Left ventricle myocardium inferior (tissue), 1 donor: Measurements from ENCODE around the gene TSPEAR. TPM values are rescaled to one million over a fixed set of nuclear protein-coding genes. Genes with fewer than 3 reads are reported as not detected.

Experiments used
- DNase-seq: peaks from one replicate; pipeline ENCODE4 v3.0.0-alpha.2; 2020
- H3K27ac ChIP-seq: fragments of 200-600 bp; replicated peaks from 2 replicates; pipeline ENCODE4 v1.8.0; 2021
- H3K27me3 ChIP-seq: fragments of 200-600 bp; 2 replicates; pipeline ENCODE4 v1.8.0; 2021; ENCODE audit warnings: low read depth
- H3K36me3 ChIP-seq: fragments of 200-600 bp; 2 replicates; pipeline ENCODE4 v1.8.0; 2021
- H3K4me1 ChIP-seq: fragments of 200-600 bp; 2 replicates; pipeline ENCODE4 v1.8.0; 2021
- H3K4me3 ChIP-seq: fragments of 200-600 bp; 2 replicates; pipeline ENCODE4 v1.8.0; 2021; ENCODE audit warnings: mild to moderate bottlenecking, moderate library complexity
- H3K9me3 ChIP-seq: fragments of 200-600 bp; replicated peaks from 2 replicates; pipeline ENCODE4 v1.8.0; 2021
- CTCF ChIP-seq: fragments of 200-600 bp; IDR thresholded peaks from 2 replicates; pipeline ENCODE4 v1.8.0; 2021; ENCODE audit warnings: antibody characterized with exemption, mild to moderate bottlenecking, borderline replicate concordance
- intact Hi-C: fragments of 100-400 bp; cut with micrococcal nuclease; formaldehyde crosslinking; loops from one replicate; pipeline ENCODE4 v1.11.0; 2022
- long read RNA-seq: library from polyadenylated mRNA; unstranded; transcript quantifications from one replicate; pipeline ENCODE4 v2.0.0, GENCODE V29; 2021
- total RNA-seq: library from RNA; stranded (reverse); fragmentation: NEBNext Ultra II Directional; extraction: Animal tissue kit (Norgen Biotek cat#: 25700); gene quantifications from one replicate; pipeline ENCODE4 v1.2.1, GENCODE V29; 2021
- donor health status: DM: no; HTN: yes; CAD: no; lungs with severe emphysema.

TSPEAR gene
- 3.3 TPM for total RNA-seq
- long read RNA-seq, partial matches to known transcripts: 1 of 5 reads
- long read RNA-seq, other reads (novel, unspliced or antisense): 4 of 5 reads

GRCh38 chr21:44711327-44712202, at the start of gene TSPEAR:
Gene TSPEAR, minus strand, starts transcription at chr21:44711572. Its CDS starts 58 bp downstream, at chr21:44711514.
- H3K9me3 ChIP-seq: no peaks in the 10 kb centered on the region
- no peaks in the 10 kb centered on the region for H3K36me3 ChIP-seq
- H3K4me1 ChIP-seq: peaks cover 58% of the 10 kb centered on the region
- peak within 1 kb of the TSS; percentile 53 for H3K4me3 ChIP-seq
- intact Hi-C loops: no loop called here
- peak within 1 kb of the TSS; percentile 58 for H3K27ac ChIP-seq
- H3K27me3 ChIP-seq: peaks cover 82% of the 10 kb centered on the region
- no peak for TF ChIP-seq CTCF
- no peak for DNase-seq

GRCh38 chr21:44760376-44760775, 49.0 kb upstream of the TSPEAR start:
- intact Hi-C loops: no loop called here
- H3K27me3 ChIP-seq: no peaks in the 10 kb centered on the region
- no peak overlapping the region for H3K4me3 ChIP-seq
- no peak for DNase-seq
- peaks cover under 1% of the 10 kb centered on the region for H3K4me1 ChIP-seq
- no peak for TF ChIP-seq CTCF
- no peaks in the 10 kb centered on the region for H3K36me3 ChIP-seq
- no peak overlapping the region for H3K27ac ChIP-seq
- H3K9me3 ChIP-seq: no peaks in the 10 kb centered on the region

- no peaks in the 10 kb centered on the region for H3K36me3 ChIP-seq
- no peak overlapping the region for H3K27ac ChIP-seq
- no peaks in the 10 kb centered on the region for H3K27me3 ChIP-seq
- peaks cover 6% of the 10 kb centered on the region for H3K4me1 ChIP-seq
- no peak overlapping the region for H3K4me3 ChIP-seq
- peaks cover 5% of the 10 kb centered on the region for H3K9me3 ChIP-seq
- no peak for DNase-seq
- intact Hi-C loops: no loop called here
- TF ChIP-seq CTCF: no peak
Measured at GRCh38 chr21:44759628-44760285, 48.4 kb upstream of the TSPEAR start.

GRCh38 chr21:44758781-44759627, 47.6 kb upstream of the TSPEAR start:
- no peak overlapping the region for H3K4me3 ChIP-seq
- no peaks in the 10 kb centered on the region for H3K36me3 ChIP-seq
- intact Hi-C loops: no loop called here
- peaks cover 6% of the 10 kb centered on the region for H3K4me1 ChIP-seq
- no peaks in the 10 kb centered on the region for H3K27me3 ChIP-seq
- no peak for DNase-seq
- no peak overlapping the region for H3K27ac ChIP-seq
- H3K9me3 ChIP-seq: peaks cover 13% of the 10 kb centered on the region
- no peak for TF ChIP-seq CTCF

GRCh38 chr21:44758141-44758561, 46.8 kb upstream of the TSPEAR start:
- H3K27ac ChIP-seq: no peak overlapping the region
- H3K9me3 ChIP-seq: peaks cover 16% of the 10 kb centered on the region
- peaks cover 7% of the 10 kb centered on the region for H3K4me1 ChIP-seq
- no peaks in the 10 kb centered on the region for H3K27me3 ChIP-seq
- H3K36me3 ChIP-seq: no peaks in the 10 kb centered on the region
- intact Hi-C loops: no loop called here
- H3K4me3 ChIP-seq: no peak overlapping the region
- TF ChIP-seq CTCF: no peak
- no peak for DNase-seq
